ENCODE results near the gene CACTIN.

CACTIN gene

DNA sequence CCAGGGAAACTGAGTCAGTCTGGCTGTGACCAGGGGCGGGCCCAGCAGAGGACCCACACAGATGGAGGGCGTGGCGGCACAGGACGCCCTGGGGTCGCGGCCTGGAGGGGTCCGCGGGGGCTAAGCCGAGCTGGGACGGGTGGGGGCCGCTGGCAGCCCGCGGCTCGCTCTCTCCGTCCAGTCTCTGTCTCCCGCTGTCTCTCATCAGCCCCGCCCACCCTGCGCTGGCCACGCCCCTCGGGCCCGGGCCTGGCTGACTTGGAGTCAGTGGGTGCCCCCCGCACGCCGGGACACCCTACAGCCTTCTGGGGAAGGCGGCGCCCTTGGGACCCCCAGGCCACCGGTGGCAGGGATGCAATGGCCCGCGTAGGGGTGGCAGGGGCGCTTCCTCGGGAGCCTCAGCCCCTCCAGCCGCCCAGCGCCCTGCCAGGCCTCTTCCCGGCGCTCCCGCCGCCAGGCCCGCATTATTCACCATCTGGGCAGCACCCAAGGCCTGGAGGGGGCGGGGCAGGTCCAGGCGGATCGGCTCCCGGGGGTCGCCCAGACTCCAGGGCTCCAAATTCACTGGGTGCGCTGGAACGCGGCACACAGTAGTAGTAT, 19.8 kb downstream of the CACTIN start, which contains the start of gene TBXA2R:
Gene TBXA2R (minus strand): TSS at position 186 of the 600 bp plus-strand sequence. CDS start 6,241 bp downstream, outside the sequence.
- DNase-seq (ENCODE audit: extremely low spot score) = peak; percentile 84
- ChIA-PET POLR2A (interaction anchor here (0.7 kb wide), 1 partner anchor 13 kb away, joined by 3 read pairs; no protein-coding TSS in a partner anchor), CTCF (no interaction called here)
- TF ChIP-seq CTCF (IDR thresholded peaks at IDR 0.05; ENCODE audit: control extremely low read depth, extremely low read depth, low read depth, missing control alignments) = no peak

GRCh38 chr19:3606174-3606689, 20.4 kb downstream of the CACTIN start:
- DNase-seq (ENCODE audit: extremely low spot score) = no peak
- TF ChIP-seq CTCF (IDR thresholded peaks at IDR 0.05; ENCODE audit: control extremely low read depth, extremely low read depth, low read depth, missing control alignments) = no peak
- ChIA-PET CTCF (no interaction called here), POLR2A (interaction anchor here (0.7 kb wide), 1 partner anchor 14 kb away, joined by 3 read pairs; no protein-coding TSS in a partner anchor)

DNA sequence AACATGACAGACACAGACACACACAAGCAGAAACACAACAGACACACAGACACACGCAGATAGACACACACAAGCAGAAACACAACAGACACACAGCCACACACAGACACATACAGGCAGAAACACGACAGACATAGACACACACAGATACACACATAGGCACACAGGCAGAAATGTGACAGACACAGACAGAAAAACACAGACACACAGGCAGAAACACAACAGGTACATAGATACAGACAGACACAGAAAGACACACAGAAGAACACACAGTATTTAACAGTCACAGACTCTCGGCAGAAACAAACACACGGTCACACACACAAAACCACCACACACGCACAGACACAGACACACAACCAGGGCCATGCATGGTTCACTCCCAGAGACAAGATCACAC, 20.8 kb downstream of the CACTIN start:
- ChIA-PET POLR2A (interaction anchor here (0.7 kb wide), 1 partner anchor 15 kb away, joined by 3 read pairs; no protein-coding TSS in a partner anchor), CTCF (no interaction called here)
- DNase-seq (ENCODE audit: extremely low spot score) = no peak
- TF ChIP-seq CTCF (IDR thresholded peaks at IDR 0.05; ENCODE audit: control extremely low read depth, extremely low read depth, low read depth, missing control alignments) = no peak

GRCh38 chr19:3605361-3605760, 21.2 kb downstream of the CACTIN start:
- CTCF ChIA-PET = interaction anchor here (0.9 to 2.9 kb wide), 3 partner anchors 12 to 60 kb away, joined by 4 to 9 read pairs (median 7); partner anchors contain the start of gene GIPC3
- no peak for TF ChIP-seq CTCF (IDR thresholded peaks at IDR 0.05; ENCODE audit: control extremely low read depth, extremely low read depth, low read depth, missing control alignments)
- no peak for DNase-seq (ENCODE audit: extremely low spot score)
- POLR2A ChIA-PET = interaction anchor here (0.5 kb wide), 1 partner anchor 65 kb away, joined by 6 read pairs; no protein-coding TSS in a partner anchor

DNA sequence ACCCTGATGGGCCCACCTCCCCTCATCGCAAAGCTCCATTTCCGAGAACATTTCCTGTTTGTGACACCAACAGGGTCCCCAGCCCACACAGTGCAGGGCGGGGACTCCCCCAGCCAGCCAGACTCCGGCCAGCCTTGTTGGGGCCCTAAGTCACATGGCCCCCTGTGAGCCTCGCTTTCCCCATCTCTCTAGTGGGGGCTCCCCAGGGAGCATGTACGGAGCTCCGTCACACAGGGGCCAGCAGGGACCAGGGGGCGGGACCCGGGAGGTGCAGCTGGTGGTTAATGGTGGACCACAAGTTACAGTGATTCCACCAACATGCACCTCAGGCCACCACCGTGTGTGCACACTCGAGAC, 21.6 kb downstream of the CACTIN start:
- CTCF ChIA-PET = interaction anchor here (0.9 to 2.9 kb wide), 4 partner anchors 12 to 60 kb away, joined by 3 to 9 read pairs (median 6); partner anchors contain the start of gene GIPC3
- peak; percentile 80 for DNase-seq (ENCODE audit: extremely low spot score)
- TF ChIP-seq CTCF (IDR thresholded peaks at IDR 0.05; ENCODE audit: control extremely low read depth, extremely low read depth, low read depth, missing control alignments) = no peak
- POLR2A ChIA-PET = interaction anchor here (0.5 kb wide), 1 partner anchor 65 kb away, joined by 6 read pairs; no protein-coding TSS in a partner anchor

DNA sequence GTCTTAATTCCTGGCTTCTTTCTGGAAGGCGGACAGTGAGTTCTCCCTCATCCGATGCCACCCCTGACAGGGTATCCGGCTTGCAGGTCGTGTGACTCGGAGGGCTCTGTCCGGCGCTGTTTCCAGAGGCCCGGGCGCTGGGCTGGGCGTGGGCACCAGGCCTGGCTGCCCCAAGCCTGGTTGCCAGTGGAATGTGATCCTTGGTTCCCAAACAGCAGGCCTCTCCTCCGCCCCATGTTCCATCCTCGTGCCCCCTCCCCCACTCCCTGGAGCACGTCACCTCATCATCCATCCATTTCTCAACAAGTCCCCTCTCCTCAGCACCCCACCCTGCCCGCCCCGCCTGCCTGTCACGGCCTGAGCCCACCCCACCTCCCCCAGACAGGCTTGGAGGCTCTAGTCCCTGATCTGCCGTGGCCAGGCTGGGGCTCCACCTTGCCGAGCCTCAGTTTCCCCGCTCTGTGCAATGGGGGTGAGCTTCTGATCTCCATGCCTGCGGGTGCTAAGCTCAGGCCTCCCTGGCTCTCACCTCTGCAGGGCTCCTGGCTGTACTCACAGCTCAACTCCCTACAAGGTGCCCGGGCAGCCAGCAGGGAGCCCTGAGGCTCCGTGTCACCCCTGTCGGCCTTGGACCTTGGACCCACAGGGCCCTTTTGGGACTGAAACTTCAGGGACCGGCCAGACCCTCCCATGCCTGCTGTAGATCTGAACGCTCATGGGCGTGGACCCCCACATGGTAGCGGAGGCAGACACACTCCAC, 22.2 kb downstream of the CACTIN start:
- peak; percentile 57 for DNase-seq (ENCODE audit: extremely low spot score)
- POLR2A ChIA-PET = interaction anchor here (0.5 kb wide), 1 partner anchor 64 kb away, joined by 6 read pairs; no protein-coding TSS in a partner anchor
- TF ChIP-seq CTCF (IDR thresholded peaks at IDR 0.05; ENCODE audit: control extremely low read depth, extremely low read depth, low read depth, missing control alignments) = no peak
- CTCF ChIA-PET = interaction anchor here (0.9 to 2.9 kb wide), 5 partner anchors 13 to 88 kb away, joined by 3 to 9 read pairs (median 4); partner anchors contain the start of gene GIPC3
